Measurements from ENCODE around the gene DNAH14. TPM values are rescaled to one million over a fixed set of nuclear protein-coding genes. Genes with fewer than 3 reads are reported as not detected.

Gene DNAH14
- total RNA-seq, 1 experiment from 2014 or later = 69.7 TPM

- no TSS peak for BruUV-seq (replicated peaks)
- DNase-seq (ENCODE audit: unreplicated experiment) = peak; percentile 66
- Mint-ChIP-seq H3K4me1 (ENCODE audit: insufficient read depth, unreplicated experiment) (peaks cover 44% of the 10 kb centered on the region), H3K9me3 (ENCODE audit: unreplicated experiment) (no peaks in the 10 kb centered on the region), H3K27ac (ENCODE audit: low read depth, unreplicated experiment) (peak within 1 kb of the TSS; percentile 20), H3K4me3 (ENCODE audit: unreplicated experiment) (peak within 1 kb of the TSS; percentile 75), H3K36me3 (ENCODE audit: insufficient read depth, unreplicated experiment) (peaks cover 4% of the 10 kb centered on the region), H3K27me3 (ENCODE audit: insufficient read depth, unreplicated experiment) (no peaks in the 10 kb centered on the region)
- intact Hi-C loops (cut with micrococcal nuclease) = loop anchor here (1.0 to 5.0 kb wide), 3 partner anchors 18 to 108 kb away; no protein-coding TSS in a partner anchor
- ChIA-PET POLR2A (interaction anchor here (0.6 to 11.9 kb wide), 31 partner anchors 11 to 929 kb away, joined by 3 to 611 read pairs (median 4); partner anchors contain the start of genes DNAH14, H3-3A, SRP9 and TMEM63A), CTCF (interaction anchor here (0.7 to 5.7 kb wide), 10 partner anchors 9 to 382 kb away, joined by 3 to 48 read pairs (median 5); partner anchors contain the start of gene EPHX1)
- TF ChIP-seq CTCF (IDR thresholded peaks at IDR 0.05; ENCODE audit: unreplicated experiment) = no peak
These were observed 498.0 kb downstream of the DNAH14 start, which contains the start of gene LBR for GRCh38 chr1:225427235-225428067. TSS of gene LBR (minus strand) at chr1:225428038. CDS start at chr1:225424075, 3,963 bp downstream.

GRCh38 chr1:225428068-225428880 lies 498.8 kb downstream of the DNAH14 start:
- no peaks in the 10 kb centered on the region for H3K27me3 Mint-ChIP-seq (ENCODE audit: insufficient read depth, unreplicated experiment)
- peaks cover 35% of the 10 kb centered on the region for H3K4me1 Mint-ChIP-seq (ENCODE audit: insufficient read depth, unreplicated experiment)
- intact Hi-C loops (cut with micrococcal nuclease) = loop anchor here (1.0 to 5.0 kb wide), 2 partner anchors 17 to 34 kb away; no protein-coding TSS in a partner anchor
- BruUV-seq (replicated peaks) = TSS peak; percentile 82
- no peak for TF ChIP-seq CTCF (IDR thresholded peaks at IDR 0.05; ENCODE audit: unreplicated experiment)
- peak overlapping the region; percentile 20 for H3K27ac Mint-ChIP-seq (ENCODE audit: low read depth, unreplicated experiment)
- H3K4me3 Mint-ChIP-seq (ENCODE audit: unreplicated experiment) = peak overlapping the region; percentile 75
- DNase-seq (ENCODE audit: unreplicated experiment) = peak; percentile 99
- no peaks in the 10 kb centered on the region for H3K9me3 Mint-ChIP-seq (ENCODE audit: unreplicated experiment)
- ChIA-PET POLR2A (interaction anchor here (0.6 to 11.9 kb wide), 37 partner anchors 12 to 930 kb away, joined by 3 to 611 read pairs (median 4); partner anchors contain the start of genes DNAH14, H3-3A, SDE2 and SRP9), CTCF (interaction anchor here (0.7 to 5.7 kb wide), 10 partner anchors 11 to 697 kb away, joined by 3 to 48 read pairs (median 5); partner anchors contain the start of gene EPHX1)
- H3K36me3 Mint-ChIP-seq (ENCODE audit: insufficient read depth, unreplicated experiment) = peaks cover 2% of the 10 kb centered on the region

GRCh38 chr1:225428881-225429455 lies 499.5 kb downstream of the DNAH14 start:
- POLR2A ChIA-PET = interaction anchor here (0.6 to 11.9 kb wide), 31 partner anchors 13 to 930 kb away, joined by 3 to 611 read pairs (median 4); partner anchors contain the start of genes H3-3A, SDE2 and SRP9
- no peaks in the 10 kb centered on the region for H3K9me3 Mint-ChIP-seq (ENCODE audit: unreplicated experiment)
- TF ChIP-seq CTCF (IDR thresholded peaks at IDR 0.05; ENCODE audit: unreplicated experiment) = no peak
- intact Hi-C loops (cut with micrococcal nuclease) = loop anchor here (1.0 to 5.0 kb wide), 2 partner anchors 16 to 33 kb away; no protein-coding TSS in a partner anchor
- peaks cover 29% of the 10 kb centered on the region for H3K4me1 Mint-ChIP-seq (ENCODE audit: insufficient read depth, unreplicated experiment)
- BruUV-seq (replicated peaks) = no TSS peak
- H3K27ac Mint-ChIP-seq (ENCODE audit: low read depth, unreplicated experiment) = peak overlapping the region; percentile 20
- no peaks in the 10 kb centered on the region for H3K27me3 Mint-ChIP-seq (ENCODE audit: insufficient read depth, unreplicated experiment)
- CTCF ChIA-PET = interaction anchor here (0.7 to 5.7 kb wide), 12 partner anchors 10 to 697 kb away, joined by 3 to 48 read pairs (median 4); partner anchors contain the start of gene EPHX1
- no peaks in the 10 kb centered on the region for H3K36me3 Mint-ChIP-seq (ENCODE audit: insufficient read depth, unreplicated experiment)
- DNase-seq (ENCODE audit: unreplicated experiment) = no peak
- H3K4me3 Mint-ChIP-seq (ENCODE audit: unreplicated experiment) = peak overlapping the region; percentile 75
